SU-DHL-6 (cell line): ENCODE results near the gene WAC.

Source experiments
- EZH2phosphoT487 ChIP-seq: fragments of 200-600 bp; sonication (generic), shearing (Covaris generic); conservative IDR thresholded peaks from 2 replicates; pipeline ENCODE4 v1.6.1; 2018; ENCODE audit warnings: mild to moderate bottlenecking, antibody characterized with exemption, low read length, moderate library complexity, mixed read lengths
- TF ChIP-seq, protein P1 (sequence below): fragments of 200-600 bp; sonication (generic); IDR thresholded peaks from one replicate; pipeline ENCODE4 v1.5.1; 2017; ENCODE audit warnings: antibody characterized with exemption, mild to moderate bottlenecking, low read length, moderate library complexity; ENCODE audit not compliant: insufficient read depth, poor library complexity, severe bottlenecking

DNA sequence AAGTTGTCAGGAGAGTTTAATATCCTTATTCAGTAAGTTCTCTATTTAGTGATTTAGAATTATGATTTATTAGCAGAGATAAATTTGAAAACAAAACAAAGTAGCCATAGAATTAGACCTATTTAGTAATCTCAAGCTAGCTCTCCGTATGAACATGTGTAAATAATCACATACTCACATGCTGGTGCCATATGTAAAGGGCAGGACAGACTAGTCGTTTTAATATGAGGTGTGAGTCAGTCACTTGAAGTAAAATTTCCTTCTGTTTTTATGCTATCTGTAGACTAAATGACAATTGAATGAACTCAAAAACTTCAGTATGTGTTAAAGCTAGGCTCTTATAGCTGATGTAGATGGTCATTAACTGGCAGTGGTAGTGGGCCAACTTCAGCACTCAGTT lies 67.1 kb downstream of the WAC start:
- TF ChIP-seq, protein P1, sequence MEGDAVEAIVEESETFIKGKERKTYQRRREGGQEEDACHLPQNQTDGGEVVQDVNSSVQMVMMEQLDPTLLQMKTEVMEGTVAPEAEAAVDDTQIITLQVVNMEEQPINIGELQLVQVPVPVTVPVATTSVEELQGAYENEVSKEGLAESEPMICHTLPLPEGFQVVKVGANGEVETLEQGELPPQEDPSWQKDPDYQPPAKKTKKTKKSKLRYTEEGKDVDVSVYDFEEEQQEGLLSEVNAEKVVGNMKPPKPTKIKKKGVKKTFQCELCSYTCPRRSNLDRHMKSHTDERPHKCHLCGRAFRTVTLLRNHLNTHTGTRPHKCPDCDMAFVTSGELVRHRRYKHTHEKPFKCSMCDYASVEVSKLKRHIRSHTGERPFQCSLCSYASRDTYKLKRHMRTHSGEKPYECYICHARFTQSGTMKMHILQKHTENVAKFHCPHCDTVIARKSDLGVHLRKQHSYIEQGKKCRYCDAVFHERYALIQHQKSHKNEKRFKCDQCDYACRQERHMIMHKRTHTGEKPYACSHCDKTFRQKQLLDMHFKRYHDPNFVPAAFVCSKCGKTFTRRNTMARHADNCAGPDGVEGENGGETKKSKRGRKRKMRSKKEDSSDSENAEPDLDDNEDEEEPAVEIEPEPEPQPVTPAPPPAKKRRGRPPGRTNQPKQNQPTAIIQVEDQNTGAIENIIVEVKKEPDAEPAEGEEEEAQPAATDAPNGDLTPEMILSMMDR, result no peak
- no peak for TF ChIP-seq EZH2phosphoT487
